Stimulated activated CD8-positive, alpha-beta memory T cell treated with anti-CD3 and anti-CD28 coated beads, Interleukin-15, amount 100 ng/mL, for 48 hours (primary cell): ENCODE measurements around the gene USB1.

Source experiments
- DNase-seq, 2 donors: peaks; one replicate each; pipeline ENCODE4 v3.0.0-alpha.2; 2020; ENCODE audit warnings: low read depth in 2 of 2

USB1 gene

DNA sequence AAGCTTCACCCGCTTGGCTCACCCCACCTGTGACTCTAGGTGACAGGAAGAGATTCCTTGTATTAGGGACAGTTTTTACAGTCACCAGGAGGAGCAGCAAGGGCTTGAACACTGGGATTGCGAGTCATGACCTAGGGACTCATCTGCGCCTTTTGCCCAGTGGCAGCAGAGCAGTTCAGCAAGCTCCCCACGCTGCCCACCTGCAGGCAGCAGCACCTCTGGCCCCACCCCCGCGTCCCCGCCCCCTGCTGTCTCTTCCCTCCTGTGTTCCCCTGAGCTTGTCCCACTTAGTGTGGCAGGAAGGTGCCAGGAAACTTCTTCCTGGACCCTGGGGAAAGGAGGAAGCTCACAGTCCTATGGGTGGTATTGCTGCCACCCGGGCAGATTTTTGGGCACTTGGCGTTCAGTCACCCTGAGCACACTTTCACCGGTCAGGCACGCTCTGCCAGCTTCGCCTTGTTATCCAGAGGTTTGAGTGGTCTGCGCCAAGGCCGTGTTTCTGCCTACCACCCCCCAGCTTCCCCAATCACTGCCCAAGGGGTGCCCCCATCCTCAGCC, 33.0 kb downstream of the USB1 start:
- no peak for DNase-seq

DNA sequence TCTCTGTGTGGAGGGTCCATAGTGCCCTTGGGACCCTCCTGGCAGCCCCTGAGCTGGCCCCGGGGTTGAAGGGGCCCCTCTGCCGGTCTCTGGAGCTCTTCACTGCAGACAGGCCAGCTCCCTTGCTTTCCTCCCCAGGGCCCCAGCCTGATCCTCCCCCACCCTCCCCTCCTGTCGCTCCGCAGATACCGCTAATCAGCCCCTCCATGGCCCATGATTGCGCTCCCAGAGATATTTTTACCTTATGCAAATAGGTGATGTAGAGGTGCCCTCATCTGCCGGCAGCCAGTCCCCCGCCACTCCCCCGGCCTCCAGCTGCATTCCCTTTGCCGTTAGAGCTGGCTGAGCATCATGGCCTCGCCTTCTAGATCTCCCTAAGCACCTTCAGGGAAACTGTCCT, 33.6 kb downstream of the USB1 start:
- DNase-seq = no peak

DNA sequence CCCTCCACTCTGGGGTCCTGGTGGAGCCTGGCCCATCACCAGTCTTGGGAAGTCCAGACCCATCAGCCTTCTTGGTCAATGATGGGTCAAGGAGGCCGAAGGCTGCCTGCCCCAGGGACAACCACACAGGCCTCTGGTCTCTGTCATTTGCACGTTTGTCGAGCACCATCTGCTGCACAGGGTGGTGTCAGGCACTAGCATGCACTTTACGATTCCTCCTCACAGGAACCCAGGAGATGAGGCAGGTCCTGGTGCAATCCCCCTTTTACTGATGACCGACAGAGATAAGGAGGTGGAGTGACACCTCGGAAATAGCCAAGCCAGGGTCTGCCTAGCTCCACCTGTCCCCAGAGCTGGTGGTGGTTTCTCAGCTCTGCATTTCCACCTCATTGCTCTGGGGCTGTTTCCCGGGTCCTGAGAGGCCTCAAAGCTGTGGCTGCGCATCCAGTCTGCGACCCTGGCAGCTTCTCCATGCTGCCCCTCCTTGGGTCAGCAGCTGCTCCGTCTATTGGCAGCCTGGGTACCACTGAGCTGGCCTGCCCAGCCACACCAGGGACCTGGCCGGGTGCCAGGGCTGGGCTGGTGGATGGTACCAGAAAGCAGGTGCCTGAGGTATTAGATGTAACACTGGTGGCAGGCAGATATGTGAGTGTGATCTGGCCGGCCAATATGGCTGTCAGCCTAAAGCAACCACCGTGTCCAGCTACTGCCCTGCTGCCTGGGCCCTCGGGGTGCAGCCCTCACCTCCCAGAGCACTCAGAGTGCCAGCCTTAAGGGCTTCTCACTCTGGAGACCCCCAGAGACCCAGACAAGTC, 34.4 kb downstream of the USB1 start:
- no peak for DNase-seq

DNA sequence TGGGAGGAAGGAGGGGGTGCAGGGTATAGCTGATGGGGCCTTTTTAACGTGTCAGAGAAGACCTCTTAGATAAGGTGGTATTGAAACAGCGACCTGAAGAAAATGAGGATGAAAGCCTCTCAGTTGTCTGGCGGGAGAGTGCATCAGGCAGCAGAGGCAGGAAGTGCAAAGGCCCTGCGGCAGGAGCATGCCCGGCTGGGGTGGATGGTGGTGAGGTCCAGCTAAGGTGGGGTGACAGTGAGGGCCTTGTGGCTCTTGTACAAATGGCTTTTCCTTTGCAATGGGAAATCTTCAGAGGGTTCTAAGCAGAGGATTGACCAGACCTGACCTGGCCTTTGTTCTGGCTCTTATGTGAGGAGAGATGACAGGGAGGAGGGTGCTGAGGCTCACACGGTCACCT, 35.7 kb downstream of the USB1 start:
- no peak for DNase-seq

DNA sequence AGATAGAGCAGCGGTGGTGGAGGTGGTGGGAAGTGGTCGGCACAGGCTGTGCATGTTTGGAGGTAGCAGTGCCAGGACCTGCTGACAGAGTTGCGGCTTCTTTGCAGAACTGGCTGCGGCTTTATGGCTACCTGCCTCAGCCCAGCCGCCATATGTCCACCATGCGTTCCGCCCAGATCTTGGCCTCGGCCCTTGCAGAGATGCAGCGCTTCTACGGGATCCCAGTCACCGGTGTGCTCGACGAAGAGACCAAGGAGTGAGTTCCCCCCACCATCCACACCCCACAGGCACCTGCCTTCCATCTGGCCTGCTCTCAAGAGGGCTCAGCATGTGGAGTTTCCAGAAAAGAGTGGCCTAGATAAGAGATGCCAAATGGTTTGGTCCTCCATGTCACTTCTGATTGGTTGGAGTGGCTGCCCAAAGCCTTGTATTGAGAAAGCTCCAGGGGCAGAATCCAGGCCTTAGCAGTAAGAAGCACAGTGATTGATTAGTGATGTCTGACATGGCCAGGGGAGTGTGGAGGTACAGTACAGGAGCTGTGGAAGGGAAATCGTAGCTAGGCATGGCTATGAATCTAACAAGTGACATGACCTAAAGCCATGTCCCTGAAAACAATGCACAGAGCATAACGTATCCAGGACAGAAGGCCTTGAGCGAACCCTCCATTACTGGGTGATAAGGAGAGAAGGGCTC, 36.3 kb downstream of the USB1 start:
- DNase-seq = no peak

DNA sequence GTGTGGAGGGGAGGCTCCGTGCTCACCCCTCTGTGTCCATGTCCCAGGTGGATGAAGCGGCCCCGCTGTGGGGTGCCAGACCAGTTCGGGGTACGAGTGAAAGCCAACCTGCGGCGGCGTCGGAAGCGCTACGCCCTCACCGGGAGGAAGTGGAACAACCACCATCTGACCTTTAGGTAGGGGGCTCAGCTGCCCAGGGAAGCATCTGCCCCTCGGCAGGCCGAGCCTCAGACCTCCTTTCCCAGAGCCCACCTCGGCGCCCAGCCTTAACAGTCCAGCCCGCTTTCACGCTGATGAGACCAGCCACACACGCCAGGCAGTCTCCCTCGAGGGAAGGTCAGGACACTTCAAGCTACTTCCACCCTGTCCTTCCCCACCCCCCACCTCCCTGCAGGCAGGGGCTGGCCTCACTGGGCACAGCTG, 37.0 kb downstream of the USB1 start:
- DNase-seq = no peak

DNA sequence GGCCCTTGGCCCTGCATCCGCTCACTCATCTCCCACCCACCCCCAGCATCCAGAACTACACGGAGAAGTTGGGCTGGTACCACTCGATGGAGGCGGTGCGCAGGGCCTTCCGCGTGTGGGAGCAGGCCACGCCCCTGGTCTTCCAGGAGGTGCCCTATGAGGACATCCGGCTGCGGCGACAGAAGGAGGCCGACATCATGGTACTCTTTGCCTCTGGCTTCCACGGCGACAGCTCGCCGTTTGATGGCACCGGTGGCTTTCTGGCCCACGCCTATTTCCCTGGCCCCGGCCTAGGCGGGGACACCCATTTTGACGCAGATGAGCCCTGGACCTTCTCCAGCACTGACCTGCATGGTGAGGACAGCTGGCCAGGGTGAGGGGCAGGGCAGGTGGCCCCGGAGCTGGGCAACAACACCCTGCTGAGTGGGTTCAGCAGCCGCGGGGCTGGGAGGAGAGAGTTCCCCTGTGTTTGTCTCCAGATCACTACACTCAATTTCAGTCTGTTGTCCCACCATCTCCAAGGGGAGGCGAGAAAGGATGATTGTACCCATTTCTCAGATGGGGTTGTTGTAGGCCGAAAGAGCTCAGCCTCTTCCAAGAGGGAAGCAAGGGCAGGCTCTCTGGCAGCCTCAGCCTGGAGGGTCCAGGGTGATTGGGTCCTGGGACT, 38.8 kb downstream of the USB1 start:
- no peak for DNase-seq

DNA sequence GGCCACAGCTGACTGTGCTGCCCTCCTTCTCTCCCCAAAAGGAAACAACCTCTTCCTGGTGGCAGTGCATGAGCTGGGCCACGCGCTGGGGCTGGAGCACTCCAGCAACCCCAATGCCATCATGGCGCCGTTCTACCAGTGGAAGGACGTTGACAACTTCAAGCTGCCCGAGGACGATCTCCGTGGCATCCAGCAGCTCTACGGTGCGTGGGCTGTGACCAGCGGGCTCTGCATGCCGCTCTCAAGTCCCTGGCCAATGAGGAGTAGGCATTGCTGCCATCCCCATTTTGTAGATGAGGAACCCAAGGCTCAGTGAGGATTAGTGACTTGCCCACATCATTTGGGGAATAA, 39.3 kb downstream of the USB1 start:
- DNase-seq = no peak

DNA sequence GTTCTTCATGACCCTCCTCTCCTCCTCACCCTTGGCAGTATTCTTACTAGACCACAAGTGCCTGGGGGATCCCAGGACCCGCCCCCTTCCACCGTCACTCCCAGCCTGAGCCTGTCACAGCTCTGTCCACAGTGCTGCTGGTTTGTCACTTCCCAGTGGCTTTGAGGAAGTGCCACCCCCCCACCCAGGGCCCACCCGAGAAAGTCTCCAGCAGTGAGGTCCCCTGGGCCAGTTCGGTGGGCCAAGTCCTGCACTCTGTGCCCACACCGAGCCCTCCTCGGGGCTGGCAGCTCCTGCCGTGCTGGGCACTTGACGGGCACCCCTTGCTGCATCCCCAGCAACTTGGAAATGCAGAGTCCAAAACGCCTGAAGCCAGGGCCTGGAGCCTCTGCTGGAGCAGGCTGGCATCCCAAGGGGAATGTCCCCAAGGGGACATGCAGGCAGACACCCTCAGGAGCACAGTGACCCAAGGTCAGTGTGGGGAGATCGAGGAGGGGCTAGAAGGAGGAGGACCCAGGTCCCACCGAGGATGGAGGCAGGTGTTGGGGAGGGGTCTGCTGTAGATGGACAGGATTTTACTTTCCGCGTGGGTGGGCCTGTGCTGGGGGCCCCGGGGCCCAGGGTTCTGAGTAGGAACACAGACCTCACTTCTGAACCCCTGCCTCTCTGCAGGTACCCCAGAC, 39.9 kb downstream of the USB1 start:
- no peak for DNase-seq

DNA sequence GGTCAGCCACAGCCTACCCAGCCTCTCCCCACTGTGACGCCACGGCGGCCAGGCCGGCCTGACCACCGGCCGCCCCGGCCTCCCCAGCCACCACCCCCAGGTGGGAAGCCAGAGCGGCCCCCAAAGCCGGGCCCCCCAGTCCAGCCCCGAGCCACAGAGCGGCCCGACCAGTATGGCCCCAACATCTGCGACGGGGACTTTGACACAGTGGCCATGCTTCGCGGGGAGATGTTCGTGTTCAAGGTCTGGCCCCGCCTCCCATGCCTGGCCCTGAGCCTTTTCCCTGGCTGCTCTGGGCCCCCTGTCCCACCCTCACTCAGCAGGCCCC, 40.4 kb downstream of the USB1 start:
- DNase-seq = no peak

DNA sequence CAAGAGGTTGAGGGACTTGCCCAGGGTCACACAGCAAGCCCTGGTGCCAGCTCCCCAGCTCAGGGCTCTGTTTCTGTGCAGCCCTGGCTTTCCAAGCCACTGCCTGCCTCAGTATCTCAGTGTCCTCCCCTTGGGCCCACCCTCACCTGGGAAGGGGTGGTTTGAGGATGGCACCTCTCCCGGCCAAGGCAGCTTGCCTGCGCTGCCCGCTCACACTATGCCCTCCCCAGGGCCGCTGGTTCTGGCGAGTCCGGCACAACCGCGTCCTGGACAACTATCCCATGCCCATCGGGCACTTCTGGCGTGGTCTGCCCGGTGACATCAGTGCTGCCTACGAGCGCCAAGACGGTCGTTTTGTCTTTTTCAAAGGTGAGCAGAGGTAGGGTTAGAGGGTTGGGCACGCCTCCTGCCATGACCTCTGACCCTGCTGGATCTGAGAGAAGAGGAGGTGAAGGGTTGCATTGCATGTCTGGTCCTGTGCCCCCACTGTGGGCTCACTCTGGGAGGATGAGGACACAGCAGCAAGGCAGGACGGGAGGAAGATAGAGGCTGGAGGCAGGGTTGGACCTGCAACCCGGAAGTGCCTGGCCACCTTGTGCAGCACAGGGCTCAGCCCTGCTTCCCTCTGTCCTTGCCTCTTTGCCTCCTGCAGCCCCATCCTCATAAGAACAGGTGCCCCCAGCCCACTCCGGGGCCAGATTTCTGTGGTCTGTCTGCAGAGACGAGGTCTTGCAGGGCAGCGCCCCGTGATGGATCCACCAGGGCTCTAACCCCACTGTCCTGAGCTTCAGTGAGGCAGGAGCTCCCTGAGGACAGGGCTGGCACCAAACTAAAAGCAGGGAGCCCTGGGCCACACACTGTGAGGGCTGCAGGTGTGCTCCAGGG, 41.0 kb downstream of the USB1 start:
- DNase-seq = no peak

DNA sequence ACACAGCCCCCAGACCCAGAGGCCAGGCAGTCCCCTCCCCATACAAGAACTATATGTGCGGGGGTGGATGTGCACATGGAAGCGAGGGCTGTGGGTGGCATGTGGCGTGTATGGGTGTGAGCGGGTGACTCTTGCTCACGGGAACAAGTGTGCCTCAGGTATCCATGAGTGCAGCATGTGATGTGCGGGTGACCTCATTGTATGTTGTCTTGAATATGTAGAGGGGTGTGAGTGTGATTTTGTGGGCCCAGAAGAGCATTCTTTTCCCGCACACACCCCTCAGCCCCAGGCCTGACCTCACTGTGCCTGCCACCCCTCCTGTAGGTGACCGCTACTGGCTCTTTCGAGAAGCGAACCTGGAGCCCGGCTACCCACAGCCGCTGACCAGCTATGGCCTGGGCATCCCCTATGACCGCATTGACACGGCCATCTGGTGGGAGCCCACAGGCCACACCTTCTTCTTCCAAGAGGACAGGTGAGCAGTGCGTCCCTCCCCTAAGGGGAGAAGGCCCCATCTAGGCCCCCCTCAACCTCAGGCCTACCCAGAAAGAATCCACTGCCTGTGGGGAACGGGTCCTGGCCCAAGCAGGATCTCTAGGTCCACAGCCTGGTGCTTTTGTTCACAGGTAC, 41.8 kb downstream of the USB1 start:
- no peak for DNase-seq

DNA sequence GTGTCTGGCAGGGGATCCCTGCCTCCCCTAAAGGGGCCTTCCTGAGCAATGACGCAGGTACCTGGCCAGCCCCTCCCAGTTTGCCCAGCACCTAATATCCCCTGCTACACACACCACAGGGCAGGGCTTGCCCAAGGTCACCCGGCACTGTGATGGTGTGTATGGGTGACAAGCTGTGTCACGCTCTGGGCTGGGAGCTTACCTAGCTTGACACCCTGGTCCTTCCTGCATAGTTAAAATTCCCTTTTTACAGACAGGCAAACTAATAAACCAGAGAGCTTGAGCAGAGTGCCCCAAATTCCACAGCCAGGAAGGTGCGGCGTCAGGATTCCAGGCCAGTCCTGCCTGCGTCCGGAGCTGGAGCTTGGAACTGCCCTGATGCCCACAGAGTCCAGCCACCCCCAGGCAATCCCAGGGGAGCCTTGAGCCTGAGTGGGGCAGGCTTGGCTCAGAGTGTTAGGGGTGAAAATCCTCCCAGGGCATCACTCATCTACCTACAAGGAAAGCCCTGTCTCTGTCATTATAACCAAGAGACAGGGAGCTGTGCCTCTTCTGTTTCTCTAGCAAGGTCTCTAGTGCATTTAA, 42.5 kb downstream of the USB1 start:
- no peak for DNase-seq

DNA sequence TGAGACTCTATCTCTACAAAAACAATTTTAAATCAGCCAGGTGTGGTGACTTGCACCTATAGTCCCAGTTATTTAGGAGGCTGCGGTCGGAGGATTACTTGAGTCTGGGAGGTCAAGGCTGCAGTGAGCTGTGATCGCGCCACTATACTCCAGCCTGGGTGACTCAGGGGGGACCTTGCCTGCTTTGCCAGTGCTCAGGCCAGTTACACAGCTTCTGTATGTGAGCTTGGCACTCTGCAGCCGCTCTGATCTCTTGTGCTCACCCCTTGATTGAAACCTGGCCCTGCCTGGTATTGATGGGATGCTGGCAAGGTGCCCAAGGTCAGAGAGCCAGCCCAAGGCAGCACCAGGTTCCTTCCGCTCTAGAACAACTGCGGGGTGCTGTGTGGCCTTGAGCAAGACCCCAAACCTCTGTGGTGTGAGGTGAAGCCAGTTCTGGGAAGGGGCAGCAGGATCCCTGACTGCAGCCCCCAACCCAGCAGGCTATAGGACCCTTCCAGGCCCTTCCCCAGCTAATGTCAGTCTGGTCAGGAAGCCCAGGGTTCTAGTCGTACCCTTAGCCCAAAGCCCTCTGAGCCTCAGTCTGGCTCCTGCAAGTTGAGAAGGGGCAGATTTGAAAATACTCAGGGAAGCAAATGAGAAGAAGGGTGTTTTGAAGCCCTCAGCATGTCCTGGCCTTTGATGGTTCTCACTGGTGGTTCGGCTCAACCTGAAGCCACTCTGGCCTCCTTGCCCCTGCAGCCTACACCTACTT, 43.2 kb downstream of the USB1 start:
- DNase-seq = no peak

DNA sequence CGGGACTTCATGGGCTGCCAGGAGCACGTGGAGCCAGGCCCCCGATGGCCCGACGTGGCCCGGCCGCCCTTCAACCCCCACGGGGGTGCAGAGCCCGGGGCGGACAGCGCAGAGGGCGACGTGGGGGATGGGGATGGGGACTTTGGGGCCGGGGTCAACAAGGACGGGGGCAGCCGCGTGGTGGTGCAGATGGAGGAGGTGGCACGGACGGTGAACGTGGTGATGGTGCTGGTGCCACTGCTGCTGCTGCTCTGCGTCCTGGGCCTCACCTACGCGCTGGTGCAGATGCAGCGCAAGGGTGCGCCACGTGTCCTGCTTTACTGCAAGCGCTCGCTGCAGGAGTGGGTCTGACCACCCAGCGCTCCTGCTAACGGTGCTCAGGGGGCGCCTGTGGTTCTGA, 43.9 kb downstream of the USB1 start:
- no peak for DNase-seq

DNA sequence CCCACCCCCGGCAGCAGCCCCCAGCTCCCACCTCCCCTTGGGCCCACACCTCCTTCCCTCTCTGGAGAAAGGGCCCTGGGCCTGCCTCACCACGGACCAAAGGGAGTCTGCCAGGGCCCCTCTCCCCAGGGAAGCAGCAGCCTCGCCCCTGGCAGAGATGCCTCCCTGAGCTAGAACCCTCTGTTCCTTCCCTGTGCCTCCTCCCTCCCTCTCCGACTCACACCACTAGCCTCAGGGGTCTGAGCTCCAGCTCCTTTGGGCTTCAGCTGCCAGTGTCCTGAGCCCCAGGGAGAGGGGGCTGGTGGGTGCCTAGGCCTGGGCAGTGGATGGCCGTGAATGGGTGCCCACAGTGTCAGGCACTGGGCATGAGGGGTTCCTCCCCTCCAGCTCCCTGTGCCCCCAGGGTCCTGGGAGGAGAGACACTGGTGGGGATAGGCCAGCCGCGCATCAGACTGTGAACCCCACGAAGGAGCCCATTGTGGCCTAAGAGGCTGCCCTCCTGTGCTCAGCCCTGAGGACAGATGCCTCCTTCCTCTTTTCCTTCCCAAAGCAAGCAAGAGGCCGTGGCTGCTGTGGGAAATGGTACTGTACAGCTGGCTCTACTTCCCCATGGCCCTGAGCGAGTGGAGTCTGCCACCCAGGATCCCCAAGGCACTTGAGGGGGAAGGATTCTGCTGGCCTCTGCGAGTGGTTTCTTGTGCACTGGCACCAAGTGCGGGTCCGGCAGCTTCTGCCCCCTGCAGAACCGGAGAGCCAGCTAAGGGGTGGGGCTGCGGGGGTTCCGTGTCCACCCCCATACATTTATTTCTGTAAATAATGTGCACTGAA, 45.1 kb downstream of the USB1 start:
- DNase-seq = no peak

DNA sequence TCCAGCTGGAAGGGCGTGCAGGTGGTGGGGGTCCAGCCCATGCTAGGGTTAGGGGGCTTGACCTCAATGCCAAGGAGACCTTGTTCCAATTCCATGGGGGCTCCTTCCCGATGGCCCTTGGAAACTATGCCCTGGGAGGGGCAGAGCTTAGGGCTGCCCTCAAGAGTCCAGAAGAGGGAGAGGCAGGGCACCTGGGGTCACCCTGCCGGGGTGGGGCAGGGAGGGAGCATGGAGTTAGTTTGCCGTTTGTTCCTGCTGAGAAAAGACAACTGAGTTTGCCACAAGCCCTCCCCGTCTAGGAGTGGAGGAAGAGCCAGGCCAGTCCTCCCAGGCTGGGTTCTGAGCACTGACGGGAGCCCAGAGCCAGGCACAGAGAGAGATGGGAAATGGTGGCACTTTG, 45.7 kb downstream of the USB1 start:
- no peak for DNase-seq

DNA sequence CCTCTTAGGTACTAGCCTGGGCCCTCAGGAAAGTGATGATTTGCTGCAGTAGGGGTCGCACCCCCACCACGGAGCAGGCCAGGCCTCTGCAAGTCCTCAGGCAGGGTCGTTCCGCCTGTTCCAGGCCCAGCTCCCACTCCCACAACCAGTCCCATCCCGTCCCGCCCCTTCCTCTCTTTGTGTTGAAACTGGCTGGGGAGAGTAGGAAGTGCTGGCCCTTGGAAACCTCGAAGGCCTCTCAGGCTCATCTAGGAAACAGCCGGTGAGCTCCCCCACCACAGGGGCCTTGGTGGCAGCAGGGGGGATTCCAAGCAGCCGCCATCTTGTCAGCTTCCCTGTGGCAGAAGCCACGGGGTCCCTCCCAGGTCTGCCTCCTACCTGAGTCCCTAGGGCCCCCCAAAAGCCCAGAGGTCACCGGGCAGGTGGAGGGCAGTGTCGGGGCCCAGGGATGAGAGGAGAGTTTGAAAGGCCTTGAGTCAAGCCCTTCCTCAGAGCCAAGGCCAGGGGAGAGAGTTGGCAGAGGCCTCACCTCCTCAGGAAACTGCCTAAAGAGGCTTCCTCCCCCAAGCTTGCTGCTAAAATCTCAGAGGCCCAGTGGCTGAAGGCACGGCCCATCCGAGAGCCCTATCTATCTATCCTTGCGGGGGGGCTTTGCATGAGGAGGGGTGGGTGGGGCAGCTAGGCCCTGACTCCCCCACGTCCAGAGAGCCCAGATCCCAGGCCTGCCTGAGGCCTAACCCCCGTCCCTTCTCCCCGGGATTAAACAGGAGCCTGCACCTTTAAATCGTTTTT, 46.5 kb downstream of the USB1 start:
- DNase-seq = no peak
